HG02938 (cell line): ENCODE data around the gene GALT.

Experiments used
- ATAC-seq: cut with Tn5 transposase; IDR thresholded peaks from one replicate; pipeline ENCODE4 v1.9.1; 2021; ENCODE audit warnings: mild to moderate bottlenecking, moderate library complexity; ENCODE audit not compliant: unreplicated experiment

GALT gene

GRCh38 chr9:34675048-34675714 lies 28.7 kb downstream of the GALT start:
- ATAC-seq = no peak

DNA sequence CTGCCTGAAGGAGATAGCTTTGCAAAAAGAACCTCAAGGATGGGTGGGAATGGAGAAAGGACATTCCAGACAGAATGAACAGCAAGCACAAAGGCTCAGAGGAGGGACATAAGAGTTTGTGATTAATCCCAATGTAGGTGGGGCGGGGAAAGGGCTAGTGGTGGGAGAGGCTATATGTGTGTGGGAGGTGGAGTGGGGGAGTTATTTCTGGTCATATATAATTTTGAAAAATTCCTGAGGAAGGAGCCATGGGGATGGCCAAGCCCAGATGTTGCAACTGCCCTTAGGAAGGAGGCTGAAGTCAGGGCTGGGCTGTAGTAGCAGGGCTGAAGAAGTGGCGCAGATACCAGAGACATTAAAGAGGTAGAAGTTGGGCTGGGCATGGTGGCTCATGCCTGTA lies 29.4 kb downstream of the GALT start:
- ATAC-seq = no peak

GRCh38 chr9:34684145-34684544 lies 37.7 kb downstream of the GALT start:
- ATAC-seq = no peak

DNA sequence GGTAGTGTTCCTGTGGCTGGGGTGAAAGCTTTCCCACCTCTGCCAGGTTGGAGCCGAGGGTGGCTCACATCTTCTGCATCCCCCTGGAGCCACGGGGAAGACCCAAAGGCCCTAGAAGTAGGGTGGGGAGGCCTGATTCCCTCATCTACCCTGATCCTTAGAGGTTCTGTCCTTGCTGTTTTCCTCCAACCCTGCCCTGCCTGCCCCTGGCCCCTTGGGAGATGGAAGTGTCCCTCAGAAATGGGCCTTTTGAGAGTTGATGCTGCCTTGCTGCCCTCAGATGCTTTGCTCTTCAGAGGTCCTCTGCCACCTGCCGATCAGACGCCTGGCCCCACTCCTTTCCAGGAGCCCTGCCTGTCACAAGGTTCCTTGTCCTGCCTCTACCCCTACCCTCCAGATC lies 38.3 kb downstream of the GALT start:
- no peak for ATAC-seq

- ATAC-seq = no peak
Observed at GRCh38 chr9:34685591-34685990, 39.1 kb downstream of the GALT start.

DNA sequence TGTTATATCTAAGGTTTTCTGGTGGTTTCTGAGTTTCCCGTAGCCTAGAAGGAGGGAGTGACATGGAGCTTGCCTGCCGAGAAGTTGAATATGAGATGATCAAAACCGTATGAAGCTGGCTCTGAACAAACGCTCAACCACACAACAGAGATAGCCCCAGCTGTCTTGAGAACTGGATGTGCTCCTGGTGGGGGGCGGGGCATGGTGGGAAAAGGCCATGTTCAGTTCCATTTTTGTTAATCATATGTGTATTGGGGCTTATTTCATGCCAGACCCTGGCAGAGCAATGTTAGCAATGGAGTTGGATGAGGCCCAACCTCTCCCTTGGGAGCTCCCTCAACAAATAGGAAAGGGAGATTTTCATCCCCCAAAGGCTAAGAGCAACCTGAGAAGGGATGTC lies 39.8 kb downstream of the GALT start:
- ATAC-seq = no peak

GRCh38 chr9:34686732-34687131 lies 40.3 kb downstream of the GALT start:
- no peak for ATAC-seq

- no peak for ATAC-seq
Observed at GRCh38 chr9:34687276-34688030, 41.0 kb downstream of the GALT start.

DNA sequence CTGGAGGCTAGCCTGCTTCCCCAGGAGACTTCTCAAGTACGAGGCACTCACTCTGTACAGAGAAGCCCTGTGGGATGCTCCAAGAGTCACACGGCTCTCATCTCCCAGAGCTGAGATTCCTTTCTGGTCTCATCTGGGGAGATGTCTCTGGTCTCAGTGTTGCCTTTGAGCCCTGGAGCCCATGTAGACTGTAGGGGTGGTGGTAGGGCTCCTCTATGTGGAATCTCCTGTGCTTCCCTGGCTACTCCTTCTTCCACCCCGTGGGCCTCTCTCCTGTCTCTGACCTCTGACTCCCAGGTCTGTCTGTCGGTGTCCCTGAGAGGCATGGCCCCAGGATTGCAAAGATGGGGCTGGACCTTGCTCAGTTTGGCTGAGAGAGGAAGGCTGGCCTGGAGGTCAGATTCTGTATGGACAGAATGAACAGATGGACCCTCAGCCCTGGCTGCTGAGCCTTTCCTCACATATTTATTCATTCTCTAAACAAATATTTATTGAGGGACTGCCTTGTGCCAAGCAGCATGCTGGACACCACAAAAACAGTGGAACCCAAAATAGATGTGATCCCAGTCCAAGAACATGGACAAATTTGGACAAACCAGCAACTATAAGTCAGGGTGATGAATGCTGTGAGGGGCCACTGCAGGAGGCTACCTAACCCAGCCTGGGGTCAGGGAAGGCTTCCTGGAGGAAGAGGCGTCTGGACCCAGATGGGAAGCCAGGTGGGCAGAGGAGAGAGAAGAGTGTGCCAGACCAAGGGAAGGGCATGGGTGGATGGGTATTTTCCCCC lies 42.0 kb downstream of the GALT start:
- ATAC-seq = no peak

DNA sequence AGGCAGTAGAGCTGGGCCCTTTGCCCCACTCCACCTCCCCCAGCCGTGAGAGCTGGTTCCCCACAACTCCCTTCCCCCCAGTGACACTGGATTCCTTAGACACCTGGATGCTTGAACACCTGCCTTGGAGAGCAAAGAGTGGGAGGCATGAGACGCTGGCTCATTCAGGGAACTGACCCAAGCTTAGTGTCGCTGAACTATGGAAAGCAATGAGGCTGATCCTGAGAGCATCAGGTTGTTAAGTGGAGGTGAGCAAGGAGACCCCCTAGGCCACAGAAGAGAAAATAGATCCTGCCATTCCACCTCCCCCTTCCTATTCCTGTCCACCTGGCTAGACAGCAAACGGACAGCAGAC lies 42.6 kb downstream of the GALT start:
- ATAC-seq = no peak

GRCh38 chr9:34689512-34689911 lies 43.0 kb downstream of the GALT start:
- ATAC-seq = no peak

DNA sequence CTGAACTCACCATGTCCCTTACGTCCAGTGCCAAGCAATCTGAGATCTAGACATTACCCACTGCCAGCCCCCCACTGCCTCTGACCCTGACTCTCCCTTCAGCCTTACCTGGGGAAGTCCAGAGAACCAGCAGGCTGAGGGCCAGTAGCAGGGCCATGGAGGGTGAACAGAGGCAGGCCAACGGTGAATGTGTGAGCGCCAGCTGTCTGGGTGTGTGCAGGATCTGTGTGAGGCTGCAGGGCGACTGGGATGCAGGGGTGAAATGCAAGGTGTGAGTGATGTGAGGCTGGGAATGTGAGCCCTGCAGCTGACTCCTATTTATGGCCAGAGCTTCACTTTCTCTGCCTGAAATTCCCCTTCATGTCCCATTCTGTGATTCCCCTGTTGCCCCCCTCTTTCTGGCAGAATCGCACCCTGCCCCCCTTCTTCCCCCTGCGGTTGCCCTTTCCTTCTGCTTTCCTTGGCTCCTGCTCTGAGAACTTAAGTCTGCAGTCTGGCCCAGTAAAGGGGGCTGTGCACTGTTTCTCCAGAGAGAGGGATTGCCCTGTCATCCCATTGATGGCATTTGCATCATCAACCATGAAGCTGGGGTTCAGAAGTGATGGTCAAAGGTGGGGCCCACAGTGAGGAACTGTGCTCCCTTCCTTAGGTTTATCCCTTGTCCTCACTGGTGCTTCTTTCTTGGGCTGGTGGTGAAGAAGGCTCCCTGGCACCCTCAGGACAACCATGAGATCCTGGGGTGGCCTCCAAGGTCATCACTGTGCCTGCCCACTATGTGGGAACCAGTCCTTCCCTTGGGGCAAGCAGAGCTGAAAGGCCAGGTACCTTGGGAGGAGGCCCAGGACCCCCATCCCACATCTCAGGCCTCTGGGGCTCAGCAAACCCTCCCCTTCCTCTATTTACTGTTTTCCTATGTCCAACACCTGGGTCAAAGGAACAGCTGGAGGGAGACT lies 44.8 kb downstream of the GALT start, which contains the start of gene CCL19:
Gene CCL19 (minus strand): TSS at position 294 of the 953 bp plus-strand sequence. CDS start 137 bp downstream, at position 157.
- ATAC-seq = no peak

DNA sequence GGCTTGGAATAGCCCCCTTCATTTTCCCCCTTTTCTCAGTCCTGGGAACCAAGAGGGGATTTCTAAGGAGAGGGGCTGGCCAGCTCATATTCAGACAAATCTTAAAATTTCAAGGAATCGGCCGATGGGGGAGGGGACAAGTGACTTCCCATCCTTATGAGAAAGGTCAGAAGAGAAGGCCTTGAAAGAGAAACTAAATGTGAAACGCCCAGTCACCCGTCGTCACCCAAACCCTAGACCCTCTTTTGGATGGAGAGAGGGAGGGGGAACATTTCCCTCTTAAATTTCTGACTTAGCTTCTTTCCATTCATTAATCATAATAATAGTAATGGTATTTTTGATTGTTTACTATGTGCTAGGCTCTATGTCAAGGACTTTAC lies 45.5 kb downstream of the GALT start:
- ATAC-seq = no peak

DNA sequence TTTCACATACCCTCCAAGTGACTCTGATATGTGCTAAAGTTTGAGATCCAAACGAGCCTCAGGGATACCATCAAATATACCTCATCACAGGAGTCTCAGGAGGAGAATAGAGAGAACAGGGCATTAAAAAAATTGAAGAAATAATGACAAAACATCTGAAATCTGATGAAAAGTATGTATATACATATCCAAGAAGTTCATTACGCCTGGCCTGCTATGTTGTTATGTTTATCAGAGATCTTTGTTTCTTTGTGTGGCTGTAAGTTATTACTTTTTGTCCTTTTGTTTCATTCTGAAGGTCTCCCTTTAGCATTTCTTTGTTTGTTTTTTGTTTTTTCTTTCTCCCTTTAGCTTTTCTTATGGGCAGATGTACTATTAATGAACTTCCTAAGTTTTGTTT lies 47.1 kb downstream of the GALT start:
- no peak for ATAC-seq

DNA sequence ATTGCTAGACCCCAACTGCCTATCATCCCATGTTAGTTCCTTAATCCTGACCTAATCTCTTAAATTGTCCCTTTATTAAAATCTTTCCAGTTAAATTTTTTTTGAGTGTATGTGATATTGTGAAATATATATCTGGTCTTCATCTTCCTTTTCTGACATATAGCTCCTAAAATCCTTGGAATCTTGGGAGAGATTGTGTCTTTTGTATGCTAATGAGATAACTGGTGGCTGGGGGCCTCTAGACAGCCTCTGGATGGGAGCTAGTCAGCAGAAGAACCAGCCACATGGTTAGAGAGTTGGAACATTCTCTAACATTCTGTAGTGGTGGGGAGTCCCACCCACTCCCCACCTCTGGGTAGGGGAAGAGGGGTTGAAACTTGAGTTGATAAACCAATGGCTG lies 48.3 kb downstream of the GALT start:
- ATAC-seq = no peak
